ENCODE data around the gene NOL4L. TPM values are rescaled to one million over a fixed set of nuclear protein-coding genes. Genes with fewer than 3 reads are reported as not detected.
"Not testable (repeated sequence)": the region's sequence is repeated elsewhere in the genome, so short reads cannot be mapped to it uniquely, and the experiment has no call there.

Gene NOL4L
- total RNA-seq, 2 experiments from 2014 or later: 53.1 to 55.6 TPM

DNA sequence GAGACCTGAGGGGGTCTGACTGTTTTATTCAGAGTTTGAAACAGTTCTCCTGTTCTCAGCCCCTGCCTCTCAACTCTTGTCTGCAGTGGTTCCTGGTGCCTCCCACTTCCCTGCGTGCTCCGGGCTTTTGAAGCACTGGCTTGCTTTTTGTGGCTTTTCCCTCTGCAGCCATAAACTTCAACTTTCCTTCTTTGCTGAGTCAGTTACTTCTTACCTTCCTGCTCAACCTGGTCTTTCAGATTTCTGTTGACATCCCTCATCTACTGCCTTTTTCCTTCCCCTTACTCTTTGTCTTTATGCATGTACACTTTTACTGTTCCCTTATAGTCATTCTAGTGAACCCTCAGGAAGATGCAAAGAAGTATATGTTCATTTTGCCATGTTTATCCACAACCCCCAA is 169.6 kb downstream of the NOL4L start:
- ChIA-PET CTCF (interaction anchor here (1.5 to 1.6 kb wide), 2 partner anchors 9 to 19 kb away, joined by 3 to 4 read pairs; no protein-coding TSS in a partner anchor), POLR2A (no interaction called here)
- ATAC-seq (ENCODE audit: poor library complexity) (no peak), DNase-seq (no peak)
- Mint-ChIP-seq H3K27ac (peak overlapping the region; percentile 25), H3K27me3 (no peaks in the 10 kb centered on the region), H3K9me3 (no peaks in the 10 kb centered on the region), H3K36me3 (ENCODE audit: low read depth) (peaks cover 41% of the 10 kb centered on the region), H3K4me1 (ENCODE audit: low read depth) (peaks cover 73% of the 10 kb centered on the region), H3K4me3 (no peak overlapping the region)
- peaks cover 6% of the 10 kb centered on the region for H3K36me3 ChIP-seq (ENCODE audit: insufficient read depth, low read length)
- no peak overlapping the region for H3K4me3 ChIP-seq (ENCODE audit: low read length)
- no peak overlapping the region for H3K27ac ChIP-seq (ENCODE audit: low read depth in 1 of 2, low read length in 2 of 2)
- TF ChIP-seq, protein P1, sequence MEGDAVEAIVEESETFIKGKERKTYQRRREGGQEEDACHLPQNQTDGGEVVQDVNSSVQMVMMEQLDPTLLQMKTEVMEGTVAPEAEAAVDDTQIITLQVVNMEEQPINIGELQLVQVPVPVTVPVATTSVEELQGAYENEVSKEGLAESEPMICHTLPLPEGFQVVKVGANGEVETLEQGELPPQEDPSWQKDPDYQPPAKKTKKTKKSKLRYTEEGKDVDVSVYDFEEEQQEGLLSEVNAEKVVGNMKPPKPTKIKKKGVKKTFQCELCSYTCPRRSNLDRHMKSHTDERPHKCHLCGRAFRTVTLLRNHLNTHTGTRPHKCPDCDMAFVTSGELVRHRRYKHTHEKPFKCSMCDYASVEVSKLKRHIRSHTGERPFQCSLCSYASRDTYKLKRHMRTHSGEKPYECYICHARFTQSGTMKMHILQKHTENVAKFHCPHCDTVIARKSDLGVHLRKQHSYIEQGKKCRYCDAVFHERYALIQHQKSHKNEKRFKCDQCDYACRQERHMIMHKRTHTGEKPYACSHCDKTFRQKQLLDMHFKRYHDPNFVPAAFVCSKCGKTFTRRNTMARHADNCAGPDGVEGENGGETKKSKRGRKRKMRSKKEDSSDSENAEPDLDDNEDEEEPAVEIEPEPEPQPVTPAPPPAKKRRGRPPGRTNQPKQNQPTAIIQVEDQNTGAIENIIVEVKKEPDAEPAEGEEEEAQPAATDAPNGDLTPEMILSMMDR (IDR thresholded peaks at IDR 0.05): no peak
- peaks cover 22% of the 10 kb centered on the region for H3K4me1 ChIP-seq (ENCODE audit: insufficient read depth, low read length)
- H3K27me3 ChIP-seq (ENCODE audit: control insufficient read depth in 1 of 2, insufficient read depth in 2 of 2, low read length in 2 of 2): no peaks in the 10 kb centered on the region
- H3K9me3 ChIP-seq (ENCODE audit: control insufficient read depth in 1 of 2, insufficient read depth in 1 of 2, low read length in 2 of 2): no peaks in the 10 kb centered on the region
- intact Hi-C loops (cut with DNase I, micrococcal nuclease): loop anchor here in 1 of 2 experiments (5.0 kb wide), 1 partner anchor 33 kb away; no protein-coding TSS in a partner anchor

GRCh38 chr20:32411955-32412706 is 173.0 kb downstream of the NOL4L start:
- TF ChIP-seq, protein P1 (IDR thresholded peaks at IDR 0.05): no peak
- Mint-ChIP-seq H3K4me3 (peak overlapping the region; percentile 40), H3K27me3 (no peaks in the 10 kb centered on the region), H3K9me3 (no peaks in the 10 kb centered on the region), H3K27ac (peak overlapping the region; percentile 74), H3K4me1 (ENCODE audit: low read depth) (peaks cover 85% of the 10 kb centered on the region), H3K36me3 (ENCODE audit: low read depth) (peaks cover 37% of the 10 kb centered on the region)
- no peak for ATAC-seq (ENCODE audit: poor library complexity)
- DNase-seq: peak in 1 of 14 experiments; percentile 7
- H3K27me3 ChIP-seq (ENCODE audit: control insufficient read depth in 1 of 2, insufficient read depth in 2 of 2, low read length in 2 of 2): no peaks in the 10 kb centered on the region
- peaks cover 6% of the 10 kb centered on the region for H3K36me3 ChIP-seq (ENCODE audit: insufficient read depth, low read length)
- ChIA-PET CTCF (interaction anchor here (0.6 kb wide), 1 partner anchor 275 kb away, joined by 3 read pairs; no protein-coding TSS in a partner anchor), POLR2A (interaction anchor here (0.6 kb wide), 1 partner anchor 21 kb away, joined by 3 read pairs; no protein-coding TSS in a partner anchor)
- no peaks in the 10 kb centered on the region for H3K9me3 ChIP-seq (ENCODE audit: control insufficient read depth in 1 of 2, insufficient read depth in 1 of 2, low read length in 2 of 2)
- no peak overlapping the region for H3K4me3 ChIP-seq (ENCODE audit: low read length)
- H3K27ac ChIP-seq (ENCODE audit: low read depth in 1 of 2, low read length in 2 of 2): no peak overlapping the region
- H3K4me1 ChIP-seq (ENCODE audit: insufficient read depth, low read length): peaks cover 35% of the 10 kb centered on the region
- intact Hi-C loops (cut with DNase I, micrococcal nuclease): no loop called here

GRCh38 chr20:32407131-32407750 is 177.9 kb downstream of the NOL4L start:
- CTCF ChIA-PET: interaction anchor here (1.2 kb wide), 1 partner anchor 48 kb away, joined by 4 read pairs; no protein-coding TSS in a partner anchor
- peak; percentile 98 for ATAC-seq (ENCODE audit: poor library complexity)

More at GRCh38 chr20:32407131-32407750, 177.9 kb downstream of the NOL4L start:
- not testable (repeated sequence) for H3K27me3 ChIP-seq (ENCODE audit: control insufficient read depth in 1 of 2, insufficient read depth in 2 of 2, low read length in 2 of 2); H3K36me3 ChIP-seq (ENCODE audit: insufficient read depth, low read length); H3K9me3 Mint-ChIP-seq; H3K27me3 Mint-ChIP-seq; H3K9me3 ChIP-seq (ENCODE audit: control insufficient read depth in 1 of 2, insufficient read depth in 1 of 2, low read length in 2 of 2)
- Mint-ChIP-seq H3K4me3 (peak overlapping the region; percentile 79), H3K27ac (peak overlapping the region; percentile 83), H3K36me3 (ENCODE audit: low read depth) (peaks cover 29% of the 10 kb centered on the region), H3K4me1 (ENCODE audit: low read depth) (peaks cover 79% of the 10 kb centered on the region)
- peak overlapping the region; percentile 17 for H3K4me3 ChIP-seq (ENCODE audit: low read length)
- peak overlapping the region; percentile 7 to 43 for H3K27ac ChIP-seq (ENCODE audit: low read depth in 1 of 2, low read length in 2 of 2)
- H3K4me1 ChIP-seq (ENCODE audit: insufficient read depth, low read length): peaks cover 36% of the 10 kb centered on the region
- POLR2A ChIA-PET: interaction anchor here (0.7 to 4.2 kb wide), 7 partner anchors 11 to 128 kb away, joined by 3 to 23 read pairs (median 4); partner anchors contain the start of gene ASXL1
- intact Hi-C loops (cut with DNase I, micrococcal nuclease): loop anchor here (1.0 to 5.0 kb wide), 3 partner anchors 20 to 48 kb away; no protein-coding TSS in a partner anchor
- DNase-seq: peak; percentile 27 to 83 (median 58)
